Stomach (tissue), 4 donors: ENCODE measurements around the gene GAST.

ENCODE experiments used
- POLR2A ChIP-seq, 4 donors: fragments of 450-650 bp; IDR thresholded peaks; one replicate each; pipeline ENCODE4 v1.6.1; 2016; ENCODE audit warnings: antibody characterized with exemption in 4 of 4, control low read depth in 2 of 4, mild to moderate bottlenecking in 1 of 4, moderate library complexity in 1 of 4
- TF ChIP-seq, protein P1 (sequence below), 7 experiments: fragments of 450-650 bp in 4 of 7; fragments of 200-600 bp in 3 of 7; sonication (generic) in 3 of 7; IDR thresholded peaks; one replicate each; pipeline ENCODE4 v1.5.1; 2016 to 2019; ENCODE audit warnings: antibody characterized with exemption in 7 of 7, control low read depth in 2 of 7, mild to moderate bottlenecking in 1 of 7

DNA sequence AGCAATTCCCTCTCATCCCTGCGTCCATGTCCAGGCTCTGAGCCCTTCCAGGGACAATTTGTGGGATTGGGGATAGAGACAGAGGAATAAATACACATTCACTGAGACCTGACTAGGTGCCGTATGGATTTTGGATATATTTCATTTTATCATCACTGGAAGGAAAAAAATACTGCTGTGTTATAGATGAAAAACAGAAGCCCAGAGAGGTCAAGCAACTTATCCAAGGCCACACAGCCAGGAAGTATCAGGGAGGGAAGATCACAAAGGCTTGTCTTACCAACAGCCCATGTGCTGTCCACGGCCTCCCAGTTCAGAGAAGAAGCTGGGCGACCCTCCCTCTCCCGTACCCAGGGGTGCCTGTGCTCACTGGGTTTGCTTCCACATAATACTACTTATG is 28.4 kb downstream of the GAST start:
- TF ChIP-seq, protein P1, sequence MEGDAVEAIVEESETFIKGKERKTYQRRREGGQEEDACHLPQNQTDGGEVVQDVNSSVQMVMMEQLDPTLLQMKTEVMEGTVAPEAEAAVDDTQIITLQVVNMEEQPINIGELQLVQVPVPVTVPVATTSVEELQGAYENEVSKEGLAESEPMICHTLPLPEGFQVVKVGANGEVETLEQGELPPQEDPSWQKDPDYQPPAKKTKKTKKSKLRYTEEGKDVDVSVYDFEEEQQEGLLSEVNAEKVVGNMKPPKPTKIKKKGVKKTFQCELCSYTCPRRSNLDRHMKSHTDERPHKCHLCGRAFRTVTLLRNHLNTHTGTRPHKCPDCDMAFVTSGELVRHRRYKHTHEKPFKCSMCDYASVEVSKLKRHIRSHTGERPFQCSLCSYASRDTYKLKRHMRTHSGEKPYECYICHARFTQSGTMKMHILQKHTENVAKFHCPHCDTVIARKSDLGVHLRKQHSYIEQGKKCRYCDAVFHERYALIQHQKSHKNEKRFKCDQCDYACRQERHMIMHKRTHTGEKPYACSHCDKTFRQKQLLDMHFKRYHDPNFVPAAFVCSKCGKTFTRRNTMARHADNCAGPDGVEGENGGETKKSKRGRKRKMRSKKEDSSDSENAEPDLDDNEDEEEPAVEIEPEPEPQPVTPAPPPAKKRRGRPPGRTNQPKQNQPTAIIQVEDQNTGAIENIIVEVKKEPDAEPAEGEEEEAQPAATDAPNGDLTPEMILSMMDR (IDR thresholded peaks at IDR 0.05): no peak
- no peak for TF ChIP-seq POLR2A (IDR thresholded peaks at IDR 0.05)
